Liver (tissue), 9 donors: Measurements from ENCODE around the gene ZFYVE27. TPM values are rescaled to one million over a fixed set of nuclear protein-coding genes. Genes with fewer than 3 reads are reported as not detected.

Source experiments
- DNase-seq: peaks from one replicate; pipeline ENCODE4 v3.0.0-alpha.2; 2017; ENCODE audit warnings: low spot score
- H3K27ac ChIP-seq, 2 donors: one replicate each; pipeline ENCODE4 v1.7.0; 2013; ENCODE audit warnings: inconsistent platforms in 2 of 2, low read length in 2 of 2, control low read depth in 1 of 2, low read depth in 1 of 2, mild to moderate bottlenecking in 1 of 2
- H3K27me3 ChIP-seq, 4 donors: one replicate each; pipeline versions ENCODE4 v1.6.1 to v1.7.0; 2013; ENCODE audit warnings: low read length in 3 of 4, inconsistent platforms in 1 of 4, mild to moderate bottlenecking in 1 of 4, moderate library complexity in 1 of 4; ENCODE audit not compliant: control insufficient read depth in 4 of 4, insufficient read depth in 4 of 4
- H3K36me3 ChIP-seq, 4 donors: one replicate each; pipeline versions ENCODE4 v1.6.1 to v1.7.0; 2013; ENCODE audit warnings: low read length in 3 of 4, mild to moderate bottlenecking in 3 of 4, low read depth in 1 of 4, moderate library complexity in 1 of 4; ENCODE audit not compliant: control insufficient read depth in 4 of 4, insufficient read depth in 3 of 4
- H3K4me1 ChIP-seq, 4 donors: one replicate each; pipeline versions ENCODE4 v1.6.1 to v1.7.0; 2013; ENCODE audit warnings: low read length in 3 of 4, mild to moderate bottlenecking in 3 of 4, moderate library complexity in 1 of 4; ENCODE audit not compliant: control insufficient read depth in 4 of 4, insufficient read depth in 4 of 4
- H3K4me3 ChIP-seq, 3 donors: one replicate each; pipeline versions ENCODE4 v1.6.1 to v1.7.0; 2013; ENCODE audit warnings: low read length in 3 of 3, control low read depth in 1 of 3, low read depth in 1 of 3, mild to moderate bottlenecking in 1 of 3
- H3K9ac ChIP-seq, 2 donors: one replicate each; pipeline ENCODE4 v1.7.0; 2013; ENCODE audit warnings: low read length in 2 of 2, mild to moderate bottlenecking in 2 of 2, moderate library complexity in 2 of 2, control low read depth in 1 of 2, low read depth in 1 of 2
- H3K9me3 ChIP-seq, 4 donors: one replicate each; pipeline versions ENCODE4 v1.6.1 to v1.7.0; 2013; ENCODE audit warnings: low read length in 3 of 4; ENCODE audit not compliant: control insufficient read depth in 4 of 4
- EGR1 ChIP-seq, 2 donors: IDR thresholded peaks; 2 replicates each; pipeline ENCODE4 v1.6.1; 2016 to 2018; ENCODE audit warnings: antibody characterized with exemption in 2 of 2, low read depth in 2 of 2
- FOXA1 ChIP-seq: IDR thresholded peaks from 2 replicates; pipeline ENCODE4 v1.6.1; 2016; ENCODE audit warnings: antibody characterized with exemption
- FOXA2 ChIP-seq: IDR thresholded peaks from 2 replicates; pipeline ENCODE4 v1.6.1; 2016; ENCODE audit warnings: antibody characterized with exemption
- HNF4A ChIP-seq, 2 donors: conservative IDR thresholded peaks; 2 replicates each; pipeline ENCODE4 v1.6.1; 2016; ENCODE audit warnings: antibody characterized with exemption in 2 of 2, mild to moderate bottlenecking in 2 of 2
- RAD21 ChIP-seq, 2 donors: IDR thresholded peaks; 2 replicates each; pipeline ENCODE4 v1.6.1; 2016; ENCODE audit warnings: antibody characterized with exemption in 2 of 2, mild to moderate bottlenecking in 2 of 2
- RXRA ChIP-seq, 2 donors: IDR thresholded peaks; 2 replicates each; pipeline ENCODE4 v1.6.1; 2017 to 2018; ENCODE audit warnings: antibody characterized with exemption in 2 of 2, mild to moderate bottlenecking in 1 of 2
- SP1 ChIP-seq: IDR thresholded peaks from 2 replicates; pipeline ENCODE4 v1.6.1; 2018; ENCODE audit warnings: antibody characterized with exemption, mild to moderate bottlenecking
- YY1 ChIP-seq: IDR thresholded peaks from 2 replicates; pipeline ENCODE4 v1.6.1; 2016; ENCODE audit warnings: antibody characterized with exemption, mild to moderate bottlenecking
- WGBS: extraction: QIAGEN DNeasy Blood & Tissue Kit; methylation state at CpG from one replicate; pipeline ENCODE4 v1.1.7; 2013; 5-methylcytosine and 5-hydroxymethylcytosine counted together
- polyA plus RNA-seq, 2 donors: library from polyadenylated mRNA; stranded (reverse) in 1 of 2; unstranded in 1 of 2; fragments of 200-250 nt in 1 of 2; fragments of >200 nt in 1 of 2; fragmentation: Nextera tagmentation in 1 of 2; extraction: Ambion mirVana in 1 of 2; gene quantifications; one replicate each; pipeline versions ENCODE4 v1.2.1 to v1.2.3, GENCODE V29; 2013 to 2015
- total RNA-seq, 2 donors: library from RNA; depleted of rRNA; stranded (reverse); fragments of >200 nt; gene quantifications; one replicate each; pipeline ENCODE4 v1.2.3, GENCODE V29; 2014
- TF ChIP-seq, protein P1 (sequence below): fragments of 150-350 bp; IDR thresholded peaks from 2 replicates; pipeline ENCODE4 v1.5.1; 2017; ENCODE audit warnings: improper control_type of control experiment, low read depth, low read length; ENCODE audit not compliant: missing input control
- TF ChIP-seq, protein P2 (sequence below): IDR thresholded peaks from 2 replicates; pipeline ENCODE4 v1.6.1; 2016; ENCODE audit warnings: antibody characterized with exemption
- TF ChIP-seq, protein P3 (sequence below): IDR thresholded peaks from 2 replicates; pipeline ENCODE4 v1.6.1; 2016; ENCODE audit warnings: antibody characterized with exemption
- donor health status: healthy.
- donor health status: healthy.
- donor health status: healthy.
- donor health status: healthy.
- donor health status: healthy.

ZFYVE27 gene
- total and polyA plus RNA-seq, 4 donors = 10.2 to 25.9 (median 13.1) TPM

DNA sequence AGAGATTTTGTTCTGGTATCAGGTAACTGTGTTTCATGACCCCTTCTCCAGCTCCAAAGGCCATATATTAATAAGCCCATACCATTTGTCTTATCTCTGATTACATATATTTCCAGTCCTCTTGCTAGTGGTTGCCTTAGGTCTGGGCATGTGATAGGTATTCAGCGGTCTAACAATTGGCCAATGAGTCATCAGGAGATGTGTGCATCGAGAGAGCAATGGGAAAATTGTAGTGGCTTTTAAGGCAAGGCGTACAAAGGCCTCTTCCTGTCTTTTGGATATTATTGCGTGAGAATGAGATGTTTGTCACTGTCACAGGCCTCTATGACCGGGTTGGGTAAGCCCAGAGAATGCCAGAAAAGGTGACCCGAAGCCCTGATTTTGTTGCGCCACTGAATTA lies 73.5 kb downstream of the ZFYVE27 start:
- H3K9me3 ChIP-seq = no peaks in the 10 kb centered on the region
- no peak overlapping the region for H3K9ac ChIP-seq
- no peak for DNase-seq
- H3K4me3 ChIP-seq = no peak overlapping the region
- no peak overlapping the region for H3K27ac ChIP-seq
- no peak for TF ChIP-seq RXRA (IDR thresholded peaks at IDR 0.05)
- TF ChIP-seq FOXA2 = no peak
- TF ChIP-seq, protein P1, sequence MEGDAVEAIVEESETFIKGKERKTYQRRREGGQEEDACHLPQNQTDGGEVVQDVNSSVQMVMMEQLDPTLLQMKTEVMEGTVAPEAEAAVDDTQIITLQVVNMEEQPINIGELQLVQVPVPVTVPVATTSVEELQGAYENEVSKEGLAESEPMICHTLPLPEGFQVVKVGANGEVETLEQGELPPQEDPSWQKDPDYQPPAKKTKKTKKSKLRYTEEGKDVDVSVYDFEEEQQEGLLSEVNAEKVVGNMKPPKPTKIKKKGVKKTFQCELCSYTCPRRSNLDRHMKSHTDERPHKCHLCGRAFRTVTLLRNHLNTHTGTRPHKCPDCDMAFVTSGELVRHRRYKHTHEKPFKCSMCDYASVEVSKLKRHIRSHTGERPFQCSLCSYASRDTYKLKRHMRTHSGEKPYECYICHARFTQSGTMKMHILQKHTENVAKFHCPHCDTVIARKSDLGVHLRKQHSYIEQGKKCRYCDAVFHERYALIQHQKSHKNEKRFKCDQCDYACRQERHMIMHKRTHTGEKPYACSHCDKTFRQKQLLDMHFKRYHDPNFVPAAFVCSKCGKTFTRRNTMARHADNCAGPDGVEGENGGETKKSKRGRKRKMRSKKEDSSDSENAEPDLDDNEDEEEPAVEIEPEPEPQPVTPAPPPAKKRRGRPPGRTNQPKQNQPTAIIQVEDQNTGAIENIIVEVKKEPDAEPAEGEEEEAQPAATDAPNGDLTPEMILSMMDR = no peak
- no peak for TF ChIP-seq SP1
- TF ChIP-seq, protein P2, sequence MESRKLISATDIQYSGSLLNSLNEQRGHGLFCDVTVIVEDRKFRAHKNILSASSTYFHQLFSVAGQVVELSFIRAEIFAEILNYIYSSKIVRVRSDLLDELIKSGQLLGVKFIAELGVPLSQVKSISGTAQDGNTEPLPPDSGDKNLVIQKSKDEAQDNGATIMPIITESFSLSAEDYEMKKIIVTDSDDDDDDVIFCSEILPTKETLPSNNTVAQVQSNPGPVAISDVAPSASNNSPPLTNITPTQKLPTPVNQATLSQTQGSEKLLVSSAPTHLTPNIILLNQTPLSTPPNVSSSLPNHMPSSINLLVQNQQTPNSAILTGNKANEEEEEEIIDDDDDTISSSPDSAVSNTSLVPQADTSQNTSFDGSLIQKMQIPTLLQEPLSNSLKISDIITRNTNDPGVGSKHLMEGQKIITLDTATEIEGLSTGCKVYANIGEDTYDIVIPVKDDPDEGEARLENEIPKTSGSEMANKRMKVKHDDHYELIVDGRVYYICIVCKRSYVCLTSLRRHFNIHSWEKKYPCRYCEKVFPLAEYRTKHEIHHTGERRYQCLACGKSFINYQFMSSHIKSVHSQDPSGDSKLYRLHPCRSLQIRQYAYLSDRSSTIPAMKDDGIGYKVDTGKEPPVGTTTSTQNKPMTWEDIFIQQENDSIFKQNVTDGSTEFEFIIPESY = no peak
- TF ChIP-seq HNF4A (conservative IDR thresholded peaks at IDR 0.05) = no peak
- TF ChIP-seq EGR1 (IDR thresholded peaks at IDR 0.05; ENCODE audit: low read depth in 2 of 2) = no peak
- no peak for TF ChIP-seq YY1
- TF ChIP-seq, protein P3, sequence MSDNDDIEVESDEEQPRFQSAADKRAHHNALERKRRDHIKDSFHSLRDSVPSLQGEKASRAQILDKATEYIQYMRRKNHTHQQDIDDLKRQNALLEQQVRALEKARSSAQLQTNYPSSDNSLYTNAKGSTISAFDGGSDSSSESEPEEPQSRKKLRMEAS = no peak
- TF ChIP-seq FOXA1 = no peak
- TF ChIP-seq RAD21 (IDR thresholded peaks at IDR 0.05) = no peak
- no peaks in the 10 kb centered on the region for H3K4me1 ChIP-seq
- WGBS = 87% methylated on average over 7 of the region's 7 CpGs
- H3K27me3 ChIP-seq = no peaks in the 10 kb centered on the region
- H3K36me3 ChIP-seq = no peaks in the 10 kb centered on the region

Other genes starting within 250 kb of the ZFYVE27 start
- gene MMS19, start 238.7 kb upstream of the ZFYVE27 start, total RNA-seq = 10 to 100 TPM; 28.9 to 29.1 TPM
- 10 to 100 TPM; 15.0 to 19.4 TPM for gene MMS19, start 238.7 kb upstream of the ZFYVE27 start, polyA plus RNA-seq
- gene UBTD1, start 238.2 kb upstream of the ZFYVE27 start, total RNA-seq = 1 to 10 TPM; 2.7 to 9.5 TPM
- 10 to 100 TPM in 1 of 2 donors, 1 to 10 TPM in 1; 9.2 to 11.0 TPM for gene UBTD1, start 238.2 kb upstream of the ZFYVE27 start, polyA plus RNA-seq
- gene ANKRD2, start 164.3 kb upstream of the ZFYVE27 start, total RNA-seq = not detected
- not detected for gene ANKRD2, start 164.3 kb upstream of the ZFYVE27 start, polyA plus RNA-seq
- 10 to 100 TPM; 21.7 to 21.8 TPM for gene HOGA1, start 152.7 kb upstream of the ZFYVE27 start, total RNA-seq
- 10 to 100 TPM; 23.8 to 31.4 TPM for gene HOGA1, start 152.7 kb upstream of the ZFYVE27 start, polyA plus RNA-seq
- gene C10orf62, start 147.4 kb upstream of the ZFYVE27 start, total RNA-seq = 1 to 10 TPM in 1 of 2 donors, under 1 TPM in 1; 0.56 to 3.0 TPM
- under 1 TPM; 0.16 to 0.26 TPM for gene C10orf62, start 147.4 kb upstream of the ZFYVE27 start, polyA plus RNA-seq
- gene MORN4, start 103.6 kb upstream of the ZFYVE27 start, total RNA-seq = 1 to 10 TPM in 1 of 2 donors, under 1 TPM in 1; 0.42 to 2.5 TPM
- gene MORN4, start 103.6 kb upstream of the ZFYVE27 start, polyA plus RNA-seq = 1 to 10 TPM; 1.7 to 3.1 TPM
- 10 to 100 TPM; 12.1 to 17.6 TPM for gene PI4K2A, start 96.5 kb upstream of the ZFYVE27 start, total RNA-seq
- 10 to 100 TPM in 1 of 2 donors, 1 to 10 TPM in 1; 4.4 to 10.2 TPM for gene PI4K2A, start 96.5 kb upstream of the ZFYVE27 start, polyA plus RNA-seq
- 1 to 10 TPM; 6.6 to 7.8 TPM for gene AVPI1, start 49.9 kb upstream of the ZFYVE27 start, total RNA-seq
- 10 to 100 TPM; 16.0 to 22.1 TPM for gene AVPI1, start 49.9 kb upstream of the ZFYVE27 start, polyA plus RNA-seq
- 1 to 10 TPM; 2.3 to 3.3 TPM for gene MARVELD1, start 23.4 kb upstream of the ZFYVE27 start, total RNA-seq
- gene MARVELD1, start 23.4 kb upstream of the ZFYVE27 start, polyA plus RNA-seq = 1 to 10 TPM in 1 of 2 donors, under 1 TPM in 1; 0.72 to 3.3 TPM
- 10 to 100 TPM in 1 of 2 donors, 1 to 10 TPM in 1; 3.6 to 15.1 TPM for gene SFRP5, start 34.9 kb downstream of the ZFYVE27 start, total RNA-seq
- 1 to 10 TPM; 3.7 to 9.2 TPM for gene SFRP5, start 34.9 kb downstream of the ZFYVE27 start, polyA plus RNA-seq
- under 1 TPM; 0.05 to 0.59 TPM for gene GOLGA7B, start 112.7 kb downstream of the ZFYVE27 start, total RNA-seq
- gene GOLGA7B, start 112.7 kb downstream of the ZFYVE27 start, polyA plus RNA-seq = under 1 TPM; 0.22 to 0.63 TPM